ENCODE data around the gene TBCK.

GRCh38 chr4:106105697-106106096 lies 210.3 kb downstream of the TBCK start:
- TF ChIP-seq GATA2 (IDR thresholded peaks at IDR 0.05; ENCODE audit: low read depth, low read length), result no peak
- TF ChIP-seq GATA3 (IDR thresholded peaks at IDR 0.05; ENCODE audit: low read depth, low read length), result no peak

All from SH-SY5Y (cell line).